Calu3 (cell line): Measurements from ENCODE around the gene KRT24. TPM values are rescaled to one million over a fixed set of nuclear protein-coding genes. Genes with fewer than 3 reads are reported as not detected.

Source experiments
- BruUV-seq: library from RNA; stranded (reverse); fragments of 400-500 nt; replicated peaks from 2 replicates; lab custom pipeline; 2021; lab: Mats Ljungman, UMichigan
- CTCF ChIA-PET: fragments of 300-600 bp; sonication (Branson Sonifier 250); formaldehyde crosslinking; loops from one replicate; lab custom pipeline; 2022; ENCODE audit warnings: antibody characterized with exemption; lab: Charles Lee
- DNase-seq: peaks from one replicate; pipeline ENCODE4 v3.0.0; 2022
- H3K27ac Mint-ChIP-seq: one replicate; pipeline ENCODE4 v1.8.0; 2022; ENCODE audit warnings: mixed read lengths; ENCODE audit not compliant: unreplicated experiment
- H3K27me3 Mint-ChIP-seq: one replicate; pipeline ENCODE4 v1.8.0; 2022; ENCODE audit warnings: mixed read lengths; ENCODE audit not compliant: unreplicated experiment
- H3K36me3 Mint-ChIP-seq: one replicate; pipeline ENCODE4 v1.8.0; 2022; ENCODE audit warnings: mild to moderate bottlenecking, moderate library complexity, mixed read lengths; ENCODE audit not compliant: insufficient read depth, unreplicated experiment
- H3K4me1 Mint-ChIP-seq: one replicate; pipeline ENCODE4 v1.8.0; 2022; ENCODE audit warnings: mild to moderate bottlenecking, low read depth, mixed read lengths; ENCODE audit not compliant: unreplicated experiment
- H3K4me3 Mint-ChIP-seq: one replicate; pipeline ENCODE4 v1.8.0; 2022; ENCODE audit warnings: mild to moderate bottlenecking, low read depth, moderate library complexity, mixed read lengths; ENCODE audit not compliant: unreplicated experiment
- H3K9me3 Mint-ChIP-seq: one replicate; pipeline ENCODE4 v1.8.0; 2022; ENCODE audit warnings: low read depth, mixed read lengths; ENCODE audit not compliant: unreplicated experiment
- intact Hi-C: fragments of 100-400 bp; cut with micrococcal nuclease; formaldehyde crosslinking; loops from one replicate; pipeline ENCODE4 v1.10.0; 2022; ENCODE audit not compliant: unreplicated experiment
- total RNA-seq: library from RNA; stranded (reverse); gene quantifications from 2 replicates; pipeline ENCODE4 v1.2.3, GENCODE V29; 2022
- TF ChIP-seq, protein P1 (sequence below): fragments of 200-600 bp; IDR thresholded peaks from one replicate; pipeline ENCODE4 v1.8.0; 2022; ENCODE audit warnings: antibody characterized with exemption; ENCODE audit not compliant: unreplicated experiment

KRT24 gene
- total RNA-seq, 1 experiment from 2014 or later, result 2.0 TPM

DNA sequence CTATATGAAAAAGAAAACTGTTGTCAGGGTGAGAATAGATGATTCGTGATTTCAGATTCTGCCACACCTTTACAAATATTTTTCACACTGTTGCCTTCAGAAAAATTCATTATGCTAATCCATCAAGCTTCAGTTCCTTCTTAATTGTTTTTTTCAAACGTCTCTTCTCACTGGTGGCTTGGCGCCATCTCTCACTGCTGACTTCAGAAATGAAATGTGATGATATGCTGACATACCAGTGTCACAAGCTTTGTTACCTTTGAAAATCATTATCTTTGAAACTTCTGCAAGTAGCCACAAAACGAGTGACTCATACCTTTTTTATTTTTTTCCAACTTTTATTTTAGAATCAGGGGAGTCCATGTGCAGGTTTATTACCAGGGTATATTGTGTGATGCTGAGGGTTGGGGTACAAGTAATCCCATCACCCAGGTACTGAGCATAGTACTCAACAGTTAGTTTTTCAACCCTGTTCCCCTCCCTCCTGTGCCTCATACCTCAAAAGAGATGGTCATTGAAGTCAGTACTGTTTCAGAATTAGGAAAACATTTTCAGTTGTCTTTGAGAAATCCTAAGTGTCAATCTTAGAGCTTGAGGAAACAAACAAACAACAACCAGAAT lies 24.5 kb downstream of the KRT24 start:
- DNase-seq, result no peak
- no TSS peak for BruUV-seq

DNA sequence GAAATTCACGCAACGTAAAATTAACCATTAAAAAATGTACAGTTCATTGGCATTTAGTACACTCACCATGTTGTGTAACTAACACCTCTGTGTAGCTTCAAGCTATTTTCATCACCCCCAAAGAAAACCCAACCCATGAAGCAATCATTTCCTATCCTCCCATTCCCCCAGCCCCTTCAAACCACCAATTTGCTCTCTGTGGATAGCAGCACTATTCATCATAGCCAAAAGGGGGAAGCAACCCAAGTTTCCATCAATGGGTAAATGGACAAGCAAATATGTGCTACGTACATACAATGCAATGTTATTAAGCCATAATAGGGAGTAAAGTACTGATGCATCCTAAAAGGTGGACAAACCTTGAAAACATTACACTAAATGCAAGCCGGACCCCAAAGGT lies 27.6 kb downstream of the KRT24 start:
- H3K9me3 Mint-ChIP-seq, result no peaks in the 10 kb centered on the region
- no peak for DNase-seq
- peaks cover 6% of the 10 kb centered on the region for H3K4me1 Mint-ChIP-seq
- TF ChIP-seq, protein P1, sequence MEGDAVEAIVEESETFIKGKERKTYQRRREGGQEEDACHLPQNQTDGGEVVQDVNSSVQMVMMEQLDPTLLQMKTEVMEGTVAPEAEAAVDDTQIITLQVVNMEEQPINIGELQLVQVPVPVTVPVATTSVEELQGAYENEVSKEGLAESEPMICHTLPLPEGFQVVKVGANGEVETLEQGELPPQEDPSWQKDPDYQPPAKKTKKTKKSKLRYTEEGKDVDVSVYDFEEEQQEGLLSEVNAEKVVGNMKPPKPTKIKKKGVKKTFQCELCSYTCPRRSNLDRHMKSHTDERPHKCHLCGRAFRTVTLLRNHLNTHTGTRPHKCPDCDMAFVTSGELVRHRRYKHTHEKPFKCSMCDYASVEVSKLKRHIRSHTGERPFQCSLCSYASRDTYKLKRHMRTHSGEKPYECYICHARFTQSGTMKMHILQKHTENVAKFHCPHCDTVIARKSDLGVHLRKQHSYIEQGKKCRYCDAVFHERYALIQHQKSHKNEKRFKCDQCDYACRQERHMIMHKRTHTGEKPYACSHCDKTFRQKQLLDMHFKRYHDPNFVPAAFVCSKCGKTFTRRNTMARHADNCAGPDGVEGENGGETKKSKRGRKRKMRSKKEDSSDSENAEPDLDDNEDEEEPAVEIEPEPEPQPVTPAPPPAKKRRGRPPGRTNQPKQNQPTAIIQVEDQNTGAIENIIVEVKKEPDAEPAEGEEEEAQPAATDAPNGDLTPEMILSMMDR, result no peak
- intact Hi-C loops, result loop anchor here (10.0 kb wide), 1 partner anchor 771 kb away; no protein-coding TSS in a partner anchor
- peaks cover 86% of the 10 kb centered on the region for H3K27me3 Mint-ChIP-seq
- no peak overlapping the region for H3K27ac Mint-ChIP-seq
- CTCF ChIA-PET, result interaction anchor here (1.0 to 11.9 kb wide), 6 partner anchors 8 to 56 kb away, joined by 3 to 145 read pairs (median 8); partner anchors contain the start of gene KRT24
- no peaks in the 10 kb centered on the region for H3K36me3 Mint-ChIP-seq
- H3K4me3 Mint-ChIP-seq, result no peak overlapping the region
- no TSS peak for BruUV-seq

More for the DNA sequence above, 24.5 kb downstream of the KRT24 start:
- Mint-ChIP-seq H3K4me1 (peaks cover 6% of the 10 kb centered on the region), H3K27me3 (peaks cover 85% of the 10 kb centered on the region), H3K27ac (no peak overlapping the region), H3K9me3 (no peaks in the 10 kb centered on the region), H3K4me3 (no peak overlapping the region), H3K36me3 (no peaks in the 10 kb centered on the region)
- CTCF ChIA-PET, result interaction anchor here (0.6 to 11.9 kb wide), 21 partner anchors 8 to 219 kb away, joined by 3 to 145 read pairs (median 4); partner anchors contain the start of gene SMARCE1
- TF ChIP-seq, protein P1, result no peak
- intact Hi-C loops, result loop anchor here (10.0 kb wide), 1 partner anchor 774 kb away; no protein-coding TSS in a partner anchor

DNA sequence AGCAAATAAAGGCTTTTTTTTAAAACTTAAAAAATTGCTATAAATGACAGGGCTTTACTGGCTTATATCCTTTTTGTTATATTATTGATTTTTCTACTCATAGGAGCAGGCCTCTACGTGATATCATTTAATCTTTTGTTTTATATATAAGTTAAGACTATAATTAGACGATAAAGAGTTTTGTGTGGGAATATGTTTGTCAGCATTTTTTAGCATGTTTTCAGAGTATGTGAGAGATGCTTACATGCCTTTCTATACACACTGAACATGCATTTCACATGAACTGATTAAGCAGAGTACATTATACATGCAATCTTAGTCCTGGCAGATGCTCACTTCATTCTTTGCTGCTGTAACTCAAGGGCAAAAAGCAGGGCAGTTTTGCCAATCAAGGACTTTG lies 30.9 kb downstream of the KRT24 start:
- no TSS peak for BruUV-seq
- intact Hi-C loops, result loop anchor here (1.0 to 10.0 kb wide), 2 partner anchors 123 to 768 kb away; no protein-coding TSS in a partner anchor
- no peaks in the 10 kb centered on the region for H3K4me1 Mint-ChIP-seq
- H3K9me3 Mint-ChIP-seq, result no peaks in the 10 kb centered on the region
- H3K27me3 Mint-ChIP-seq, result peaks cover 91% of the 10 kb centered on the region
- no peak overlapping the region for H3K4me3 Mint-ChIP-seq
- no peaks in the 10 kb centered on the region for H3K36me3 Mint-ChIP-seq
- H3K27ac Mint-ChIP-seq, result no peak overlapping the region
- no peak for DNase-seq
- CTCF ChIA-PET, result interaction anchor here (0.6 to 5.8 kb wide), 17 partner anchors 8 to 149 kb away, joined by 3 to 49 read pairs (median 4); no protein-coding TSS in a partner anchor
- TF ChIP-seq, protein P1, result no peak

DNA sequence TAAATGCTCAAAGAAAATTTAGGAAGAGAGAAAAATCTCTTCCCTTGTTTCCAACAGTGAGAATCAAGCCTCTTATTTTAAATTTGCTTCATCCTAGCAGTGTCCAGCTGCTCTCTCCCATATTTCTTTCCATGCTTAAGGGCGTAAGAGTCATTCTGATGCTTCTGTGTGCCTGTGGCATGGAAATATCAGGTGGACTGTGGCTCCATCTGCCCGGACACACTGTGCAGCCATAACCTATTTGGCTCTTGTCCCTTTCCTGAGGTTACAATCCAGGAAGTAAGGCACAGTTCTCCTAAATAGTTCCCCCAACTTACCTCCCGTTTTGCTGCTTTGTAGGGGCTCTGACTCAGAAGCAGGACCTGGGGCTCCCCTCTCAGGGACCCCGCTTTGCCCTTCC lies 32.3 kb downstream of the KRT24 start:
- Mint-ChIP-seq H3K4me3 (no peak overlapping the region), H3K4me1 (peaks cover 5% of the 10 kb centered on the region), H3K9me3 (no peaks in the 10 kb centered on the region), H3K27ac (no peak overlapping the region), H3K36me3 (no peaks in the 10 kb centered on the region), H3K27me3 (peaks cover 82% of the 10 kb centered on the region)
- no TSS peak for BruUV-seq
- CTCF ChIA-PET, result interaction anchor here (0.6 to 5.8 kb wide), 9 partner anchors 8 to 627 kb away, joined by 3 to 49 read pairs (median 5); no protein-coding TSS in a partner anchor
- peak; percentile 19 for DNase-seq
- intact Hi-C loops, result loop anchor here (10.0 kb wide), 1 partner anchor 766 kb away; no protein-coding TSS in a partner anchor
- TF ChIP-seq, protein P1, result no peak
